Measurements from ENCODE around the gene TMED8. TPM values are rescaled to one million over a fixed set of nuclear protein-coding genes. Genes with fewer than 3 reads are reported as not detected.

The TMED8 gene
- total and polyA plus RNA-seq, 8 donors = 12.7 to 19.8 (median 16.6) TPM

- Histone ChIP-seq H3K27me3 (no peaks in the 10 kb centered on the region), H3K4me1 (peaks cover 9 to 21% of the 10 kb centered on the region in 2 donors), H3K27ac (no peak overlapping the region), H3K36me3 (peaks cover 0 to 7% of the 10 kb centered on the region in 2 donors), H3K9me3 (no peaks in the 10 kb centered on the region), H3K4me3 (no peak overlapping the region)
- ATAC-seq = no peak
- DNase-seq = no peak
- intact Hi-C loops (cut with DNase I) = no loop called here
- TF ChIP-seq CTCF (IDR thresholded peaks at IDR 0.05) = no peak
Measured at GRCh38 chr14:77309131-77309530, 67.8 kb downstream of the TMED8 start.

GRCh38 chr14:77306851-77307496, 69.9 kb downstream of the TMED8 start:
- H3K9me3 ChIP-seq = no peaks in the 10 kb centered on the region
- intact Hi-C loops (cut with DNase I) = no loop called here
- H3K4me3 ChIP-seq = no peak overlapping the region
- H3K27ac ChIP-seq = no peak overlapping the region
- no peaks in the 10 kb centered on the region for H3K27me3 ChIP-seq
- TF ChIP-seq CTCF (IDR thresholded peaks at IDR 0.05) = no peak
- no peak for DNase-seq
- ATAC-seq = no peak
- H3K4me1 ChIP-seq = peaks cover 16 to 38% of the 10 kb centered on the region in 2 donors
- H3K36me3 ChIP-seq = peaks cover 0 to 7% of the 10 kb centered on the region in 2 donors

GRCh38 chr14:77306416-77306815, 70.5 kb downstream of the TMED8 start:
- H3K9me3 ChIP-seq = no peaks in the 10 kb centered on the region
- peaks cover 0 to 7% of the 10 kb centered on the region in 2 donors for H3K36me3 ChIP-seq
- H3K27me3 ChIP-seq = no peaks in the 10 kb centered on the region
- no peak overlapping the region for H3K27ac ChIP-seq
- TF ChIP-seq CTCF (IDR thresholded peaks at IDR 0.05) = no peak
- no peak overlapping the region for H3K4me3 ChIP-seq
- H3K4me1 ChIP-seq = peaks cover 16 to 37% of the 10 kb centered on the region in 2 donors
- ATAC-seq (no peak), DNase-seq (no peak)
- intact Hi-C loops (cut with DNase I) = no loop called here

GRCh38 chr14:77305696-77306095, 71.2 kb downstream of the TMED8 start:
- no peaks in the 10 kb centered on the region for H3K27me3 ChIP-seq
- no peak for ATAC-seq
- no peak overlapping the region for H3K4me3 ChIP-seq
- peaks cover 16 to 35% of the 10 kb centered on the region in 2 donors for H3K4me1 ChIP-seq
- intact Hi-C loops (cut with DNase I) = no loop called here
- H3K27ac ChIP-seq = no peak overlapping the region
- TF ChIP-seq CTCF (IDR thresholded peaks at IDR 0.05) = no peak
- H3K9me3 ChIP-seq = no peaks in the 10 kb centered on the region
- no peak for DNase-seq
- H3K36me3 ChIP-seq = peaks cover 0 to 9% of the 10 kb centered on the region in 2 donors

GRCh38 chr14:77303417-77304156, 73.3 kb downstream of the TMED8 start:
- Histone ChIP-seq H3K4me1 (peaks cover 16 to 29% of the 10 kb centered on the region in 2 donors), H3K27ac (peak overlapping the region; percentile 66 to 70), H3K36me3 (peaks cover 0 to 24% of the 10 kb centered on the region in 2 donors), H3K4me3 (no peak overlapping the region), H3K9me3 (no peaks in the 10 kb centered on the region), H3K27me3 (no peaks in the 10 kb centered on the region)
- TF ChIP-seq CTCF (IDR thresholded peaks at IDR 0.05) = no peak
- intact Hi-C loops (cut with DNase I) = no loop called here
- DNase-seq (no peak), ATAC-seq (peak; percentile 87)

Measured in left lung (tissue), 10 donors.